Loucy (cell line): ENCODE measurements around the gene OR2T34.
"Not testable (repeated sequence)": the region's sequence is repeated elsewhere in the genome, so short reads cannot be mapped to it uniquely, and the experiment has no call there.

Source experiments
- H2AFZ ChIP-seq: fragments of 200-600 bp; sonication (generic); 2 replicates; pipeline ENCODE4 v1.6.0; 2016; ENCODE audit warnings: antibody characterized with exemption, mild to moderate bottlenecking, low read length, moderate library complexity
- H3F3A ChIP-seq: fragments of 200-600 bp; 2 replicates; pipeline ENCODE4 v1.6.0; 2016; ENCODE audit warnings: antibody characterized with exemption, low read depth, mild to moderate bottlenecking
- H3K27me3 ChIP-seq: fragments of 200-600 bp; sonication (generic); 2 replicates; pipeline ENCODE4 v1.6.1; 2014; ENCODE audit warnings: low read length, mild to moderate bottlenecking; ENCODE audit not compliant: insufficient read depth, poor library complexity, severe bottlenecking
- H3K36me3 ChIP-seq: fragments of 200-600 bp; sonication (generic); 2 replicates; pipeline ENCODE4 v1.6.1; 2016; ENCODE audit warnings: low read length; ENCODE audit not compliant: insufficient read depth
- H3K4me1 ChIP-seq: fragments of 200-600 bp; sonication (generic); 2 replicates; pipeline ENCODE4 v1.5.1; 2014; ENCODE audit warnings: low read length, mild to moderate bottlenecking; ENCODE audit not compliant: insufficient read depth, poor library complexity, severe bottlenecking
- H3K4me2 ChIP-seq: fragments of 200-600 bp; sonication (generic); 2 replicates; pipeline ENCODE4 v1.6.0; 2014; ENCODE audit warnings: antibody characterized with exemption, low read length, low read depth, mild to moderate bottlenecking; ENCODE audit not compliant: poor library complexity, severe bottlenecking
- H3K4me3 ChIP-seq: fragments of 200-600 bp; sonication (generic); 2 replicates; pipeline ENCODE4 v1.5.1; 2014; ENCODE audit warnings: low read length, mild to moderate bottlenecking, mixed read lengths; ENCODE audit not compliant: poor library complexity, severe bottlenecking
- H3K79me2 ChIP-seq: fragments of 200-600 bp; sonication (generic); 2 replicates; pipeline ENCODE4 v1.6.1; 2014; ENCODE audit warnings: low read length; ENCODE audit not compliant: insufficient read depth
- H3K9ac ChIP-seq: fragments of 200-600 bp; sonication (generic); 2 replicates; pipeline ENCODE4 v1.6.0; 2014; ENCODE audit warnings: mild to moderate bottlenecking, low read depth, low read length, moderate library complexity; ENCODE audit not compliant: poor library complexity, severe bottlenecking
- H3K9me2 ChIP-seq: fragments of 200-600 bp; sonication (generic); replicated peaks from 2 replicates; pipeline ENCODE4 v1.6.1; 2016; ENCODE audit warnings: low read depth, low read length, mixed read lengths
- H3K9me3 ChIP-seq: fragments of 200-600 bp; sonication (generic); 2 replicates; pipeline ENCODE4 v1.6.1; 2014; ENCODE audit warnings: mild to moderate bottlenecking, antibody characterized with exemption, low read length, low read depth; ENCODE audit not compliant: insufficient read depth
- H4K20me1 ChIP-seq: fragments of 200-600 bp; sonication (generic); 2 replicates; pipeline ENCODE4 v1.6.0; 2014; ENCODE audit warnings: antibody characterized with exemption, low read length, mild to moderate bottlenecking; ENCODE audit not compliant: insufficient read depth, poor library complexity, severe bottlenecking

Gene OR2T34

GRCh38 chr1:248562672-248563071, 11.9 kb downstream of the OR2T34 start, which contains the start of gene OR2T29:
Gene OR2T29, minus strand, starts transcription at chr1:248562772. Its CDS starts 3,281 bp downstream, at chr1:248559491.
- not testable (repeated sequence) for H4K20me1 ChIP-seq, H3K9me2 ChIP-seq, H3K36me3 ChIP-seq, H3K4me1 ChIP-seq, H2AFZ ChIP-seq, H3K9ac ChIP-seq, H3K9me3 ChIP-seq, H3K4me3 ChIP-seq, H3K27me3 ChIP-seq, H3K4me2 ChIP-seq, H3F3A ChIP-seq, H3K79me2 ChIP-seq

DNA sequence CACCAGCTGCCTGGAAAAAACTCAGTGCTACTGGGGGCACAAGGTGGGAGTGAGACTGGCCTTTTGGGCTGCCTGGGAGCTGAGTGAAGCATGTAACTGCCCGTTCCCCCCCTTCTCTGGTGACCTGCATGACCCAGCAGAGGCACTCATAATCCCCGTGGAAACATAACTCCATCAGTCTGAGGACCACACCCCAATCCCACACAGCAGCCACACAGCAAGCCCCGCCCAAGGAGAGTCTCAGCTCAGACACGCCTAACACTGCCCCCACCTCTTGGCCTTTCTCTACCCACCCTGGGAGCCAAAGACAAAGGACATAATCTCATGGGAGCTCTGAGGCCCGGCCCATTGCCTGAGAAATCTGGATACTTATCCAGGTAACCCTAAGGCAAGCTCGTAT, 23.5 kb downstream of the OR2T34 start:
- not testable (repeated sequence) for H3K4me1 ChIP-seq, H3K79me2 ChIP-seq, H4K20me1 ChIP-seq, H3K9me2 ChIP-seq, H3F3A ChIP-seq, H3K27me3 ChIP-seq, H3K36me3 ChIP-seq, H3K9ac ChIP-seq, H3K4me2 ChIP-seq, H2AFZ ChIP-seq, H3K9me3 ChIP-seq, H3K4me3 ChIP-seq

- H2AFZ ChIP-seq, H3F3A ChIP-seq, H3K27me3 ChIP-seq, H3K4me1 ChIP-seq, H3K9me3 ChIP-seq, H3K9me2 ChIP-seq, H3K36me3 ChIP-seq, H3K79me2 ChIP-seq, H3K9ac ChIP-seq, H3K4me3 ChIP-seq, H4K20me1 ChIP-seq, H3K4me2 ChIP-seq: not testable (repeated sequence)
Observed at GRCh38 chr1:248547383-248547782, 27.2 kb downstream of the OR2T34 start.

DNA sequence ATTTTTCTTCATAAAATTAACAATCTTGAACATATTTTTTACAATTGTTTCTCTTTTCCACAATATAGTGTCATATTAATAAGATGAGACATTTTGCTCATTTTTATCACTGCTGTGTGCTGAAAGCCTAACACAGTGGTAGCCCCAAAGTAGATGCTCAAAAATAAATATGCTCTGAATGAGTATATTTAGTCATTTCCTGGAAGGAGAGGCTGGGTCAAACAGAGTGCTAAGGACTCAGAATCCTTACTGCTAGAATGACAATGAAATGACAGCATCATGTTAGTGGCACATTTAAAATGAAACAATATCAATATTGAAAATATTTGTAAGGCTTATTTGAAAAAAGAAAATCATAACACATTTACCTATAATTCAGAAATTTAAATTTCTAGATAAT, 37.1 kb downstream of the OR2T34 start:
- not testable (repeated sequence) for H3K4me3 ChIP-seq, H3K36me3 ChIP-seq, H3K4me2 ChIP-seq, H3F3A ChIP-seq, H2AFZ ChIP-seq, H3K9ac ChIP-seq, H3K79me2 ChIP-seq, H3K9me3 ChIP-seq, H3K4me1 ChIP-seq, H4K20me1 ChIP-seq, H3K27me3 ChIP-seq, H3K9me2 ChIP-seq
